Fibroblast of lung (primary cell): ENCODE measurements around the gene GFER. TPM values are rescaled to one million over a fixed set of nuclear protein-coding genes. Genes with fewer than 3 reads are reported as not detected.

Experiments
- DNase-seq, 2 donors: peaks; one replicate each; pipeline versions ENCODE4 v3.0.0 to v3.0.0-alpha.2; 2010; ENCODE audit warnings: low read depth in 2 of 2
- H2AFZ ChIP-seq: 2 replicates; pipeline ENCODE4 v1.5.1; 2012; ENCODE audit warnings: low read length, control low read depth, inconsistent platforms
- H3K27ac ChIP-seq: 2 replicates; pipeline ENCODE4 v1.5.1; 2011; ENCODE audit warnings: low read length, control low read depth; ENCODE audit not compliant: insufficient read depth
- H3K27me3 ChIP-seq: 2 replicates; pipeline ENCODE4 v1.5.1; 2011; ENCODE audit warnings: mild to moderate bottlenecking, low read length; ENCODE audit not compliant: control insufficient read depth, insufficient read depth
- H3K36me3 ChIP-seq: 2 replicates; pipeline ENCODE4 v1.5.1; 2011; ENCODE audit warnings: low read length; ENCODE audit not compliant: control insufficient read depth, insufficient read depth
- H3K4me1 ChIP-seq: 2 replicates; pipeline ENCODE4 v1.5.1; 2011; ENCODE audit warnings: low read length; ENCODE audit not compliant: control insufficient read depth, insufficient read depth; ENCODE audit errors: extremely low read depth
- H3K4me2 ChIP-seq: 2 replicates; pipeline ENCODE4 v1.5.1; 2011; ENCODE audit warnings: low read length, control low read depth; ENCODE audit not compliant: insufficient read depth; ENCODE audit errors: extremely low read depth
- H3K4me3 ChIP-seq, 4 experiments: fragments of 200-600 bp in 1 of 4; sonication (generic) in 1 of 4; replicated peaks in 1 of 4; 2 replicates each; pipeline ENCODE4 v1.5.1; 2011 to 2016; ENCODE audit warnings: low read length in 4 of 4, low read depth in 3 of 4, mild to moderate bottlenecking in 3 of 4, control low read depth in 2 of 4, inconsistent platforms in 1 of 4, mixed read lengths in 1 of 4; ENCODE audit not compliant: insufficient read depth in 1 of 4; ENCODE audit errors: control extremely low read depth in 1 of 4
- H3K79me2 ChIP-seq: 2 replicates; pipeline ENCODE4 v1.5.1; 2012; ENCODE audit warnings: mild to moderate bottlenecking, low read length, inconsistent platforms; ENCODE audit not compliant: control insufficient read depth, insufficient read depth
- H3K9ac ChIP-seq: 2 replicates; pipeline ENCODE4 v1.5.1; 2011; ENCODE audit warnings: mild to moderate bottlenecking, low read length, control low read depth; ENCODE audit not compliant: insufficient read depth
- H3K9me3 ChIP-seq: 2 replicates; pipeline ENCODE4 v1.5.1; 2012; ENCODE audit warnings: low read depth, low read length; ENCODE audit not compliant: control insufficient read depth, insufficient read depth
- H4K20me1 ChIP-seq: 2 replicates; pipeline ENCODE4 v1.5.1; 2011; ENCODE audit warnings: low read length; ENCODE audit not compliant: control insufficient read depth, insufficient read depth; ENCODE audit errors: extremely low read depth
- CTCF ChIP-seq, 2 donors: IDR thresholded peaks in 1 of 2; conservative IDR thresholded peaks in 1 of 2; 1 replicate in 1 of 2; 2 replicates in 1 of 2; pipeline ENCODE4 v1.5.1; 2011 to 2012; ENCODE audit warnings: low read length in 2 of 2, control low read depth in 1 of 2, inconsistent platforms in 1 of 2, low read depth in 1 of 2, mild to moderate bottlenecking in 1 of 2
- EZH2 ChIP-seq: IDR thresholded peaks from 2 replicates; pipeline ENCODE4 v1.5.1; 2012; ENCODE audit warnings: low read length, control low read depth, mild to moderate bottlenecking; ENCODE audit errors: missing control alignments
- polyA plus RNA-seq, 2 donors: library from polyadenylated mRNA; depleted of rRNA in 1 of 2; stranded (reverse) in 1 of 2; unstranded in 1 of 2; fragments of >200 nt; gene quantifications; 2 replicates each; pipeline ENCODE4 v1.2.1, GENCODE V29; 2011 to 2012; ENCODE audit warnings: missing spikeins in 1 of 2
- total RNA-seq: library from RNA; depleted of rRNA; stranded (reverse); fragments of >200 nt; gene quantifications from 2 replicates; pipeline ENCODE4 v1.2.1, GENCODE V29; 2014

Gene GFER
- total and polyA plus RNA-seq, 2 donors (not counting 1 experiment from before 2014, with no cell fraction given): 7.5 to 13.2 TPM

- Histone ChIP-seq H3K4me2 (no peak overlapping the region), H3K27me3 (peaks cover 19% of the 10 kb centered on the region), H2AFZ (no peak overlapping the region), H3K79me2 (peaks cover 5% of the 10 kb centered on the region), H3K27ac (no peak overlapping the region), H3K9ac (no peak overlapping the region), H3K4me3 (no peak overlapping the region), H3K4me1 (peaks cover 6% of the 10 kb centered on the region), H3K36me3 (peaks cover 31% of the 10 kb centered on the region), H4K20me1 (no peaks in the 10 kb centered on the region), H3K9me3 (no peaks in the 10 kb centered on the region)
- TF ChIP-seq EZH2: peak; percentile 71
- no peak for TF ChIP-seq CTCF (conservative IDR thresholded peaks at IDR 0.05 in 1 of 2, IDR thresholded peaks at IDR 0.05 in 1 of 2; ENCODE audit: low read depth in 1 of 2, low read length in 2 of 2)
- DNase-seq: no peak
Observed at GRCh38 chr16:1980030-1980769, 3.8 kb upstream of the GFER start.

DNA sequence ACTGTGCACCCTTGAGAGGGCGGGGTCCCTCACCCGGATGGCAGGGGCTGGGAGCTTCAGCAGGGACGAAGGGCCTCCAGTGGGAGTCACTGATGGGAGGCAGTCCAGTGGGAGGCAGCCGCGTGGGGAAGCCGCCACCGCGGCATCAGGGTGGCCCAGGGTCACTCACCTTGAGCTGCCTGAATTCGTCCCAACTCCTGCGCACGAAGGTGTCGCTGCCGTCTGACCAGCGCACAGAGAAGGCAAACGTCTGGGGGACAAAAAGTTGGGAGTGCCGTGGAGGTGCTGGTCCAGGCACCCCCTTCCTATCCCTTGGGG is 3.3 kb upstream of the GFER start:
- H3K4me1 ChIP-seq: peaks cover 9% of the 10 kb centered on the region
- no peak overlapping the region for H3K9ac ChIP-seq
- H3K4me3 ChIP-seq: no peak overlapping the region
- no peak for TF ChIP-seq CTCF (conservative IDR thresholded peaks at IDR 0.05 in 1 of 2, IDR thresholded peaks at IDR 0.05 in 1 of 2; ENCODE audit: low read depth in 1 of 2, low read length in 2 of 2)
- no peak for TF ChIP-seq EZH2
- peaks cover 19% of the 10 kb centered on the region for H3K27me3 ChIP-seq
- H3K9me3 ChIP-seq: no peaks in the 10 kb centered on the region
- no peak for DNase-seq
- H3K4me2 ChIP-seq: no peak overlapping the region
- no peak overlapping the region for H3K27ac ChIP-seq
- H4K20me1 ChIP-seq: no peaks in the 10 kb centered on the region
- H3K36me3 ChIP-seq: peaks cover 28% of the 10 kb centered on the region
- H2AFZ ChIP-seq: no peak overlapping the region
- H3K79me2 ChIP-seq: peaks cover 8% of the 10 kb centered on the region

DNA sequence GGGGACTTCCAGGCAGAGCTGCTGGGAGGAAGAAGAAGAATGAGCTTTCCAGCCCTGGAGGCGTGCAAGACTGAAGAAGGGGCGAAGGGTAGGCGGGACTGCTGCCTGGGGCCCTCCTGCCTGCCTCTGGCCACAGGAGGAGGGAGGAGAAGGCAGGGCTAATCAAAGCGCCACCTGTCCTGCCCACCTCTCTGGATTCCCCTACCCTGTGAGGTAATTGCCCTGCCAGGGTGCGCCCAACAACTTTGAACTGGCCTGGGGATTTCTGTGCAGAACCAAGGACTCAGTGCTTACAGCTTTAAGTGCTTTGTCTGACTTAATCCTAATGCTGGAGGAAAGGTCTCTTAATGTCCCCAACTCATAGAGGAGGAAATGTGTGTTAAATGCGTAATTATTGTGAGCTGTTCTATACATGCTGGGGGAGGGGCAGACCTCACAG is 2.6 kb upstream of the GFER start, which contains the start of gene NOXO1:
NOXO1 (minus strand) TSS at position 72 of the 439 bp plus-strand sequence. CDS start 290 bp downstream, outside the sequence.
- H3K9ac ChIP-seq: no peak within 1 kb of the TSS
- H3K4me2 ChIP-seq: no peak within 1 kb of the TSS
- no peak within 1 kb of the TSS for H3K4me3 ChIP-seq
- H2AFZ ChIP-seq: no peak within 1 kb of the TSS
- peaks cover 19% of the 10 kb centered on the region for H3K27me3 ChIP-seq
- DNase-seq: no peak
- H3K27ac ChIP-seq: no peak within 1 kb of the TSS
- H3K79me2 ChIP-seq: peaks cover 11% of the 10 kb centered on the region
- TF ChIP-seq EZH2: no peak
- no peak for TF ChIP-seq CTCF (conservative IDR thresholded peaks at IDR 0.05 in 1 of 2, IDR thresholded peaks at IDR 0.05 in 1 of 2; ENCODE audit: low read depth in 1 of 2, low read length in 2 of 2)
- no peaks in the 10 kb centered on the region for H3K9me3 ChIP-seq
- peaks cover 27% of the 10 kb centered on the region for H3K36me3 ChIP-seq
- H3K4me1 ChIP-seq: peaks cover 9% of the 10 kb centered on the region
- H4K20me1 ChIP-seq: no peaks in the 10 kb centered on the region
